MM.1S (cell line): Measurements from ENCODE around the gene HRH2.

Source experiments
- CTCF ChIP-seq: fragments of 300-600 bp; sonication (generic); IDR thresholded peaks from 2 replicates; pipeline ENCODE4 v1.5.1; 2016; ENCODE audit warnings: antibody characterized with exemption, low read length, mixed read lengths
- EZH2 ChIP-seq: fragments of 300-600 bp; sonication (generic); optimal IDR thresholded peaks from 2 replicates; pipeline ENCODE3; 2017; ENCODE audit warnings: low read depth, mild to moderate bottlenecking, antibody characterized with exemption, low read length, mixed read lengths

DNA sequence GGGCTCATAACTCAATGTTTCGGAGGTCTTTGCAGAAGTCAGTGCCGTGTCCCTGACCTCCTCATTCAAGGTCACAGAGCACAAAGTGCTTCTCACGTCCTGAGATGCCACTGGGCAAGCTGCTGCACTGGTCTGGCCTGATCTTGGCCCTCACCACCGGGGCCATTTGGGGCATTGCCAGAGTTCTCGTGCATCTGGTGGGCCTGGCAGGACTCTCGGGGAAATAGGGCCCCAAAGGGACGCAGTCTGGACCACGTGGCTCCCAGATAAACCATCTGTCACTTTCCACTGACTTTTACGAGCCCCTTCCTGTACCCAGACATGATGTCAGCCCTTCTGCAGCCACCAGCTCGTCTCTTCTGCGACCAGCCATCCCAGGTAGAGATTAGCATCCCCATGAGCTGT lies 54.8 kb downstream of the HRH2 start:
- TF ChIP-seq CTCF (no peak), EZH2 (no peak)
